GM19025 (cell line): ENCODE results near the gene LYZL1.
"Not testable (repeated sequence)": the region's sequence is repeated elsewhere in the genome, so short reads cannot be mapped to it uniquely, and the experiment has no call there.

Source experiments
- ATAC-seq: cut with Tn5 transposase; IDR thresholded peaks from one replicate; pipeline ENCODE4 v1.9.1; 2021; ENCODE audit warnings: mild to moderate bottlenecking, low read depth, moderate library complexity; ENCODE audit not compliant: unreplicated experiment

Gene LYZL1

DNA sequence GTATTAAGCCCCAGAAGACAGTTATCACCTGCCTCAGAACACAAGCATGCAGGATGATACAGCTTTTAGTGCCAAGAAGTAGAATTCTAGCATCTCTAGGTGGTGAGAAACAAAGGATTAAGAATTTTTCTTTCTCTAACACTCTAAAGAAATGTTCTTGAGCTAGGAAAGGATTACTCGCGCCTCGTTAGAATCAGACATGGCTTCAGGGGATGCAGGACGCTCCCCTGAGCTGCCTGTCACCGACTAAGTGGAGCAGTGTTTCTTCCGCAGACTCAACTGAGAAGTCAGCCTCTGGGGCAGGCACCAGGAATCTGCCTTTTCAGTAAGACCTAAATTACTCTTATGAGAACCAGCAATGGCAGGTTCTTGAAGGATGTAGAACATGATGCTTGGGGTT is at the start of gene LYZL1:
Gene LYZL1, plus strand, starts transcription at position 165 of the 400 bp plus-strand sequence. CDS start 2,798 bp downstream, outside the sequence.
- ATAC-seq: not testable (repeated sequence)

DNA sequence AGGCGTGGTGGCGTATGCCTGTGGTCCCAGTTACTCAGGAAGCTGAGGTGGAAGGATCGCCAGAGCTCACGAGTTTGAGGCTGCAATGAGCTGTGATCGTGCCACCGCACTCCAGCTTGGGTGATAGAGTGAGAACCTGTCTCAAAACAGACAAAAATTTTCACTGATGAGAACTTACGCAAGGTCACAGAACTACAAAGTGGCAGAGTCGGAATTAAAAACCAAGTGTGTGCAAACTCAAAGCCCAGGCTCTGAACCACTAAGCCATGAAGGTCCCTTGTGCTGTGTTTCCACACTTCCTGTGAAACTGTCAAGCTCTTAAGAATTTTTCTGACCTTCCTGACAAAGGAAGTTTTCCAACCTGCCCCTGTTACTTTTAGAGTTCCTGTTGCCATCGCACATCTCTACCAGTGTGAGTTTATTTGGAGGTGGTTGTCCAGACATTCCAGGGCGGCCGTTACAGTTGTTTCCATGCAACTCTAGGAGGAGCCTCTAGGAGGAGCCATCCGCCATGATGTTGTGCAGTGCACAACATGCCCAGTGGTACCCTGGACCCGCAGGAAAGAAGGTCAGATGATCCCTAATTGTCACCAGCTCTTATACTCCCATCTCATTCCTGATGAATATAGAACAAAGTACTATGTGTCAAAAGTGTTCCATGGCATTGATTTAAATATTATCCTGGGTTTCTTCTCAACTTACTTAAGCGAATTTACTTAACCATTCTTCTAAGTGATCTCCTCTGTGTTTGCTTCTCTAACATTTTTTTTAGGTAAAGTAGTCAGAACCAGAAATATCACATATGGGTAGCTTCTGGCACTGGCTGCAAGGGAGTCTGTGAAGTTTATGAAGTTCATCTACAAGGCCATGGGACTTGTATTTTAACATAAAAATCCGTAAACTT is 49.0 kb upstream of the LYZL1 start:
- no peak for ATAC-seq

DNA sequence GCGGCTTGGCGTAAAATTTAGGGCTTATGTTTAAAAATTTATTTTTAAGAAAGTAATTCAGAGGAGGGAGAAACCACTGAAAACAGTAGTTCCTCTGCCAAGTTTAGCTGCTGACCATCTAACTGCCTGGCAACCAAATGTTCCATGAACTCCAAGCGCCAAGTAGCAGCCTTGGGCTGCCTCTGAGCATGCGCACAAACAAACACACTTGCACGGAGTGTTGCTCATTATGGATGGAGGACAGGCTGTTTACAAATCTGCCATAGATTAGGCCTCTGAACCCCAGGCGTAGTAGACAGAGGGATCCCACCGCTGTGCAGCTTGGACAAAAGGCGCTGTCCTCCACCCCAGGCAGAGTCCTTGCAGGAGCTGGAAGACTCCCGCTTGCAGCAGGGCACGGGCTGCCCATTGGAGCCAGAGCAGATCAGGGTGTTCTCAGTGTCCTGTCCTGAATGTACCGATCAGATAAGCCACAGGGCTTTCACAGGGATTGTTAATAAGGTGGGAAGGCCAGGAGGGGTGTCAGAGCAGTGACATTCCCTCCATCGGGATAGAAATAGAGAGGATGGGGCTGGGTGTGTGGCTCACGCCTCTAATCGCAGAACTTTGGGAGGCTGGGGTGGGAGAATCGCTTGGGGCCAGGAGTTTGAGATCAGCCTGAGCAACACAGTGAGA is 47.7 kb upstream of the LYZL1 start:
- ATAC-seq: no peak

GRCh38 chr10:29241925-29242324 is 46.9 kb upstream of the LYZL1 start:
- ATAC-seq: no peak

- no peak for ATAC-seq
Measured at GRCh38 chr10:29243066-29243465, 45.8 kb upstream of the LYZL1 start.

DNA sequence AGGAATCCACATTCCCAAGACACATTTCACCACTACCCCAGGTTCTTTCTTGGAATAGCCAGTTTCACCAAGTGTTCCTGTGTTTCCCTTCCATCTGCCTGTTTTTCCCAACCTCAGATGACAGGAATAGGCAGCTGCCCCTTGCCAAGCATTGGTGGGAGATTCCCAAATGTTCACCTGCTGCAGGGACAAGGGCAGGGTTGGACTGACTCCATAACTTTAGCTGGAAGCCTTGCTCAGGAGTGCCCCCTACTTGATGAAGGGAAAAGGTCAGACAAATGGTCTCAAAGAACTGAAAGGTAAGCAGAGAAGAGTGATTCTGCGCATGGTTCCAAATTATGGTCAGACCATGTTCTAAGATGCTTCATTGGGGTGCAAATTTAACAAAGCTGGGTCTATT is 45.1 kb upstream of the LYZL1 start:
- ATAC-seq: no peak

DNA sequence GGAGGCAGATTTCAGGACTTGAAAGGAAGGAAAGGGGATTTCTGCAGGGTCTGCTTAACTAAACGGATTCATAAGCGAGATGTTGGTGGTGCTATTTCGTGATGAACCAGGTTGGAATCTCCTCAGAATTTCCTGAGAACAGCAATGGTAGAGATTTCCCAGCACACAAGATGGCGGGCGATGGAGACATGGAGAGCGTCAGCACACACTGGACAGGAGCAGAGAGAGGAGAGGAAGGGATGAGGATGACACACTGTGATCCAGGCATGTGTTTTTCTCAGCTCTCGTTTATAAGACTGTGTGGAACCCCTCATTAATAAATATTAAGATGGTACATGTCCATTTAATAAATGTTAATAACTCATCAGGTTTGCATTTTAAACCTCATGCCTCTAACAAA is 43.9 kb upstream of the LYZL1 start:
- ATAC-seq: no peak

- no peak for ATAC-seq
Measured at GRCh38 chr10:29245476-29245875, 43.4 kb upstream of the LYZL1 start.

DNA sequence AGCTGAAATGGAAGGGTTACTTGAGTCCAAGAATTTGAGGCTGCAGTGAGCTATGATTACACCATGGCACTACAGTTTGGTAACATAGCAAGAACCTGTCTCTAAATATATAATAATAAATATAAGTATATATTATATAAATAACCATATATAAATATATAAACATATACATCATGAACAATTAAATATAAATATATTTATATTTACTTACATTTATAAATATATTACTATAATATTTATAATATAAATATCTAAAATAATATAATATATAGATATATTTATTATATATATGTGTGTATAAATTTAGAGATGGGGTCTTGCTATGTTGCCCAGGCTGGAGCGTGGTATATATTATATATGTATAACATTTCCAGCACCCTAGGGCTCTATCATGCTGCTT is 42.4 kb upstream of the LYZL1 start:
- no peak for ATAC-seq

DNA sequence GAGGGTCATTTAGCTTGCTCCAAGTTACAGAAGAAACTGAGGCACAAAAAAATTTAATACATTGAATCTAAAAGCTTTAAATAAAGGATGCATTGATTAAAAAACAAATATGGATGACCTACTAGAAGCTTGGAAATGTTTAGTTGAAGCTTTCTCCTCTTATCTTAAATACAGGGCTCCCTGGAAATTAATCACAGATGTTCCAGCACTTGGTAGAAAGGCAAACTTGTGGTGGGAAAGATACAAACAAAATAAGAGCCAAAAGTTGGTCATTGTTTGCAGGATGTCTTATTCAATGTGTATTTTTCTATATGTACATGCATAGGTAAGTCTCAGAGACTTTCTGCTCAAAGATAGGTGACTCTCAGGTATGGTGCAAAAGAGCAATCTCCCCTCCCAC is 40.7 kb upstream of the LYZL1 start:
- ATAC-seq: no peak

DNA sequence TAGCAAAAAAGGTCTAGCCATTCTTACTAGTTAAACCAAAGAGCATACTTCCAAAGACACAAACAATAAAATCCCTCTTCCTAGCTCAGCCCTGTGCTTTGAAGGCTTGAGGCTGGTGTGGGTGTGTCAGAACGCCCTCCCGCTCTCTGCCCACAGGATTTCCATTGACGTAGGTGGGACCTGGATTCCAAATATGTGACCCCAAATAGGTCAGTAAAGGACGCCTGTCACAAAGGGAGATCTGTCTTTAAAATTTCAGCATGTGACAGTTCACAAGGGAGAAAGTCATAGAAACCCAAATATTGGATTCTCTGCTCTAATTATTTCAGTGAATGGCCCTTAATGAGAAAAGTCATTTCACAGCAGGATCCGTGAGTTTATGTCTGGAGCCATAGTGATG is 39.9 kb upstream of the LYZL1 start:
- ATAC-seq: no peak

GRCh38 chr10:29250066-29250465 is 38.8 kb upstream of the LYZL1 start:
- ATAC-seq: no peak

DNA sequence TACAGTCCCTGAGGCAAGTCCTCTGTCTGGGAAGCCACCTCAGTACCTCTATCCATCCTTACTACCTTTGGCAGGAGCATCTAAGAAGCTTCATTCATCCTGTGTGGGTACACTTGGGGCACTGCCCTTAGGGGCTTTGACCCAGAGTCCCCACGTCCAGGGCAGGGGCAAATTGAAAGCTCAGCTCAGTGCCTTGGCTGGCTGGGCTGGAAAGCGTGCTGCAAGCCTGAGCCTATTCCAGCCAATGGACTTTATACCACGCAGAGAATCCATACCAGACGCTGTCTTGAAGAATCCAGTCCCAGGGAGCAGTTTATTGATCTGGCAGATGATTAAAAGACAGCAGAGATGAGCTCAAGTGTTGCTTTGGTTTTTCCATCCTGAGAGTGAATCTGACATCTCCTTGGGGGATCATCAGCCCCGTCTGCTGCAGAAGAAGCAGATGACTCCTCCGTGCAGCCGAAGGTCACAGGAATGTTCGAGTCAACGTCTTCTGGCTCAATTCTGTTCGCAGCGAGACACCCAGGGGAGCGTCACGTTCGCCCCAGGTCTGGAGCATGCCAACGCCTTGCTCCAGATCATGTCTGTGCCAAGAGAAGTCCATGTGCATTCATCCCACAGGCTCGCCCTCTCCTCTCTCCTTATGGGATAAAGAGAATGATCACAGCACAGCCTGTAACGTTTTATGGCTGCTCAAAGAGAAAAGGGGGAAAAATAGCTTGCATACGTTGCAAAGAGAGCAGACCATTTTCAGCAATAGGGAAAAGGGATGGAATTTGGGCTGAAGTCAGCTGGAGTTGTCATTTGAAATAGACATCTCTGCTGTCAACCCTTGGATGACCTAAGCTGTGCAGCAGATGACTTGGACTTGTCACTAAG is 35.8 kb upstream of the LYZL1 start:
- ATAC-seq: no peak

DNA sequence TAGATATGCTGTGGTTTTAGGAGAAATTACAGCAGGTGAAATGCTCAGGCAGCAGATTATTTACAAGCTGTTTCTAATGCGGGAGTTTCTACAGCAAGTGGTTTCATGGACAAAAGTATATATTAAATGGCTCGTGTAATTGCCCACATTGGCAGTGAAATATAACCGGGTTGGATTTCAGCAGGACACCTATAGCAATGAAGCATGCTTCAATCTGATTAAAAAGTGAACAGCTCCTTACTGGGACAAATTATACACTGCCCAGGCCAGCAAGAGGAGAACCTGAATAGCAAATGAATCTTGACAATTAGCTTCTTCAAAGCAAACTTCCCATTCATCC is 35.2 kb upstream of the LYZL1 start:
- ATAC-seq: no peak

DNA sequence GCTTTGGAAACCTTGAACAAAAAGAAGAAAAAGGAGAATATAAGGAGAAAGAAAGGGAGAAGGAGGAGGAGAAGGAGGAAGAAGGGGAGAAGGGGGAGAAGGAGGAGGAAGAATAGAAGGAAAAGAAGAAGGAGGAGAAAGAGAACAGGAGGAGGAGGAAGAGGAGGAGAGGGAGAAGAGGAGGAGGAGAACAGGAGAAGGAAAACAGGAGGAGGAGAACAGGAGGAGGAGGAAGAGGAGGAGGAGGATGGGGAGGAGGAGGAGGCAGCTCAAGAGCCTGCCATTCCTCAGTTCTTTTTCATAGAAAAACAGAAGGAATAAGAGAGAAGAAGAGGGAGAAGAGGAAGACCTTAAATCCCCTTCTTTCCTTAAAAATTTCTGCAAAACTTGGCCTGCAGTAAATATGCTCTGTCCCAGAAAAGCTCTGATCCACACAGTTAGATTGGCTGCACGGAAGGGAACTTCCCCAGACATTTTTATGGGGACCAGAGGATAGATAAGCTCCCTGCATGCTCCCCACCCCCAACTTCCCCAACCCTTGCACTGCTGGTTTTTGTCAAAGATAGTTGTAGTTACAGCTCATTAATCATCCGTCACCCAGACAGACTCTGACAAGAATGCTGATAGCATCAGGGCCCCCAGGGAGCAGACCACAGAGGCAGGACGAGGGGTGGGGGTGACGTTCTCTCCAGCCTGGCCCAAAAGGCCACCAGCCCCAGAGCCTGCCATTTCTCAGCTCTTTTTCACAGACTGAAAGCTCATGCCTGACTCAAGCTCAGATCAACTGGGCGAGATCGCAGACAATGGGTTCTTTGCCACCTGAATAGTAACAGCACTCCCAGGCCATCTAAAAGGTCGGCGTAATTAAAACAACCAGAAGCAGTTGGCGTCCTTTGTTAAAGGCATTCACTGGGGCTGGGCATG is 34.5 kb upstream of the LYZL1 start:
- ATAC-seq: no peak

GRCh38 chr10:29255104-29255503 is 33.8 kb upstream of the LYZL1 start:
- ATAC-seq: no peak

DNA sequence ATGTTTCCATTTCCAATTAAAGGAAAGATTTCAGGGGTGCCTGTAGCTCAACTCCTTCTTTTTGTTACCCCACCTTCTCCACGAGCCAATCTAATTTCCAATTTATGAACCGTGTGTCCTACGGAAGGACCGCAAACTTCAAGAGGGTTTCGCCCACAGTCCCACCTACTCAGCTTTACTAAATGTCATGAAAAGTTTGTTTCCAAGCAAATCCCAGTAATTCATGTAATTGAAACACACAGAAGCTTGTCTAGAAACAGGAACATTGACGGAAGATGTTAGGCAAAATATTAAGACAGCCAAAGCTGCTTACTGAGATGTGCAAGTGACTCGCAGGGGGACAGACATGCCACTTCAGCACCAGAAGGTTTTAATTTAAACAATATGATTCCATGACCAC is 32.9 kb upstream of the LYZL1 start:
- no peak for ATAC-seq

DNA sequence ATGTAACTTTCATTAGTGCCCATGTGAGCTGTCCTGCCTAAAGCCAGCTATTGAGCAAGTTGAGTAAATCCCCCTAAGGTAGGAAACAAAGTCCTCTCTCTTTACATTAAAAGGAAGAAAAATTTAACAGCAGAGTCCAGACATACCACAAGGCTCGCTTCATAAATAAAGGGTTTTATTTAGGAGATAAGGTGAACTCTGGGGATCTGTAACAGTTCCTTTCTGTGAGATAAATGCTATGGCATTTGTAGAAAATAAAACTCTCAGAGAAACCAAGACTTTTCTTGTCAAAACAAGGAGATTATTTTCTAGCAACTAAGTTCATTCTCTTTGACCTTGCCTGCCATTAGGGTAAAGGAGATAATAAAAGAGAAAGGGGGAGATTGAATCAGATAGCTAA is 32.3 kb upstream of the LYZL1 start:
- ATAC-seq: no peak

GRCh38 chr10:29257106-29257783 is 31.6 kb upstream of the LYZL1 start:
- no peak for ATAC-seq

- ATAC-seq: no peak
Measured at GRCh38 chr10:29257784-29258135, 31.1 kb upstream of the LYZL1 start.
